ENCODE measurements around the gene GPRC5A. TPM values are rescaled to one million over a fixed set of nuclear protein-coding genes. Genes with fewer than 3 reads are reported as not detected.

Gene GPRC5A
- total and polyA plus RNA-seq, 2 experiments from 2014 or later: 0.16 to 0.38 TPM

GRCh38 chr12:12954878-12955625, 63.7 kb downstream of the GPRC5A start:
- peaks cover 3% of the 10 kb centered on the region for H3K27me3 Mint-ChIP-seq (ENCODE audit: insufficient read depth, low read depth, poor library complexity)
- H3K4me1 Mint-ChIP-seq: no peaks in the 10 kb centered on the region
- no peak for TF ChIP-seq ZNF331 (CRISPR knock-in tag; IDR thresholded peaks at IDR 0.05; ENCODE audit: low read depth)
- Histone ChIP-seq H3K27me3 (ENCODE audit: insufficient read depth) (no peaks in the 10 kb centered on the region), H3K9me2 (ENCODE audit: insufficient read depth) (no peaks in the 10 kb centered on the region; the same call in 1 of the 2 replicates), H4K20me1 (replicated peaks; ENCODE audit: insufficient read depth) (no peaks in the 10 kb centered on the region), H3K4me1 (ENCODE audit: insufficient read depth) (no peaks in the 10 kb centered on the region), H2AFZ (no peak overlapping the region), H3K4me3 (no peak overlapping the region), H3K36me3 (ENCODE audit: insufficient read depth) (no peaks in the 10 kb centered on the region), H3K79me2 (replicated peaks; ENCODE audit: insufficient read depth) (no peaks in the 10 kb centered on the region), H3K27ac (ENCODE audit: low read depth) (no peak overlapping the region), H3F3A (replicated peaks; ENCODE audit: low read depth) (no peaks in the 10 kb centered on the region), H3K4me2 (no peak overlapping the region)
- DNase-seq (ENCODE audit: low spot score): no peak
- ATAC-seq: no peak
- H3K36me3 Mint-ChIP-seq (ENCODE audit: low read depth): no peaks in the 10 kb centered on the region
- no peak overlapping the region for H3K27ac Mint-ChIP-seq
- no peak overlapping the region for H3K4me3 Mint-ChIP-seq
- H3K9me3 Mint-ChIP-seq: no peaks in the 10 kb centered on the region

DNA sequence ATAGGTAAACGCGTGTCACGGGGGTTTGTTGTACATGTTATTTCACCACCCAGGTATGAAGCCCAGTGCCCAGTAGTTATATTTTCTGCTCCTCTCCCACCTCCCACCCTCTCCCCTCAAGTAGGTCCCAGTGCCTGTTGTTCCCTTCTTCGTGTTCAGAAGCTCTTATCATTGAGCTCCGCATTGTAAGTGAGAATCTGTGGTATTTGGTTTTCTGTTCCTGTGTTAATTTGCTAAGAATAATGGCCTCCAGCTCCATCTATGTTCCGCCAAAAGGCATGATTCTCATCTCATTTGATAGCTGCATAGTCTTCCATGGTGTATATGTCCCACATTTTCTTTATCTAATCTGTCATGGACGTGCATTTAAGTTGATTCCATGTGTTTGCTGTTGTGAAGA, 67.5 kb downstream of the GPRC5A start:
- H3F3A ChIP-seq (replicated peaks; ENCODE audit: low read depth): no peaks in the 10 kb centered on the region
- Mint-ChIP-seq H3K4me1 (no peaks in the 10 kb centered on the region; the same call in 2 of the 3 replicates), H3K36me3 (ENCODE audit: low read depth) (no peaks in the 10 kb centered on the region), H3K9me3 (no peaks in the 10 kb centered on the region), H3K27ac (no peak overlapping the region), H3K27me3 (ENCODE audit: insufficient read depth, low read depth, poor library complexity) (peaks cover 1% of the 10 kb centered on the region), H3K4me3 (no peak overlapping the region)
- no peaks in the 10 kb centered on the region for H3K4me1 ChIP-seq (ENCODE audit: insufficient read depth)
- no peak overlapping the region for H3K27ac ChIP-seq (ENCODE audit: low read depth)
- H3K36me3 ChIP-seq (ENCODE audit: insufficient read depth): no peaks in the 10 kb centered on the region
- no peaks in the 10 kb centered on the region for H3K27me3 ChIP-seq (ENCODE audit: insufficient read depth)
- no peak overlapping the region for H3K4me3 ChIP-seq
- DNase-seq (ENCODE audit: low spot score) (no peak), ATAC-seq (no peak)
- no peak overlapping the region for H3K4me2 ChIP-seq
- H3K9me2 ChIP-seq (ENCODE audit: insufficient read depth): no peaks in the 10 kb centered on the region; the same call in 1 of the 2 replicates
- H4K20me1 ChIP-seq (replicated peaks; ENCODE audit: insufficient read depth): no peaks in the 10 kb centered on the region
- no peak overlapping the region for H2AFZ ChIP-seq
- H3K79me2 ChIP-seq (replicated peaks; ENCODE audit: insufficient read depth): no peaks in the 10 kb centered on the region
- TF ChIP-seq JUNB (IDR thresholded peaks at IDR 0.05; ENCODE audit: unreplicated experiment) (no peak), CTCF (conservative IDR thresholded peaks at IDR 0.05; ENCODE audit: low read depth in 2 of 2) (no peak), CREB1 (CRISPR knock-in tag; IDR thresholded peaks at IDR 0.05; ENCODE audit: low read depth) (no peak), EZH2phosphoT487 (IDR thresholded peaks at IDR 0.05; ENCODE audit: unreplicated experiment) (no peak), ZNF331 (CRISPR knock-in tag; IDR thresholded peaks at IDR 0.05; ENCODE audit: low read depth) (no peak), STAT1 (IDR thresholded peaks at IDR 0.05; ENCODE audit: unreplicated experiment) (no peak), ZNF114 (CRISPR knock-in tag; IDR thresholded peaks at IDR 0.05) (no peak), REST (IDR thresholded peaks at IDR 0.05; ENCODE audit: unreplicated experiment) (no peak)
- TF ChIP-seq, protein P1, sequence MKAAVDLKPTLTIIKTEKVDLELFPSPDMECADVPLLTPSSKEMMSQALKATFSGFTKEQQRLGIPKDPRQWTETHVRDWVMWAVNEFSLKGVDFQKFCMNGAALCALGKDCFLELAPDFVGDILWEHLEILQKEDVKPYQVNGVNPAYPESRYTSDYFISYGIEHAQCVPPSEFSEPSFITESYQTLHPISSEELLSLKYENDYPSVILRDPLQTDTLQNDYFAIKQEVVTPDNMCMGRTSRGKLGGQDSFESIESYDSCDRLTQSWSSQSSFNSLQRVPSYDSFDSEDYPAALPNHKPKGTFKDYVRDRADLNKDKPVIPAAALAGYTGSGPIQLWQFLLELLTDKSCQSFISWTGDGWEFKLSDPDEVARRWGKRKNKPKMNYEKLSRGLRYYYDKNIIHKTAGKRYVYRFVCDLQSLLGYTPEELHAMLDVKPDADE (IDR thresholded peaks at IDR 0.05): no peak

Data from GM23338 (cell line).